ENCODE measurements around the gene AGBL3. TPM values are rescaled to one million over a fixed set of nuclear protein-coding genes. Genes with fewer than 3 reads are reported as not detected.

Gene AGBL3
- total RNA-seq, 4 donors from 2014 or later = 0.35 to 3.6 (median 0.55) TPM

DNA sequence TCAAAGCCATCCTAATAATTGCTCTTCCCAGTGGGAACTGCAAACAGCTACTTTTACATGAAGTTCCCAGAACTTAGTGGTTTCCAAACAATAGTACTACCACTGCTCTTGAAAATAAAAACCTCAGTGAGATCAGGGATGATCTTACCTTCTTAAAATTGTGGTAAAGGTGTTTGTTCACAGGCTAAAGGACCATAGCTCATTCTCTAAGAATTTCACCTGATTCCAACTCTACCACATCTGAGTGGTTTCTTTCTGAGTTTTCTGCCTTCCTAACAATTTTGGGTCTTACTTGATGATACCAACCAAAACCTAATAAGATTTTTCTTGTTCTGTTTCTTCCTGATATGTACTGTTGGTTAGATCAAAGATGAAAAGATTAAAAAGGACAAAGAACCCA is 45.6 kb upstream of the AGBL3 start:
- peaks cover 0 to 25% (median 0%) of the 10 kb centered on the region in 3 donors for H3K36me3 ChIP-seq
- peaks cover 0 to 33% (median 0%) of the 10 kb centered on the region in 3 donors for H3K4me1 ChIP-seq
- no peak for DNase-seq
- peak overlapping the region in 2 of 4 donors; percentile 14 to 23 for H3K27ac ChIP-seq
- H3K4me3 ChIP-seq = no peak overlapping the region
- intact Hi-C loops (cut with DNase I) = no loop called here
- H3K27me3 ChIP-seq = no peaks in the 10 kb centered on the region
- no peaks in the 10 kb centered on the region for H3K9me3 ChIP-seq
- TF ChIP-seq POLR2A (IDR thresholded peaks at IDR 0.05) = no peak
- TF ChIP-seq, protein P1, sequence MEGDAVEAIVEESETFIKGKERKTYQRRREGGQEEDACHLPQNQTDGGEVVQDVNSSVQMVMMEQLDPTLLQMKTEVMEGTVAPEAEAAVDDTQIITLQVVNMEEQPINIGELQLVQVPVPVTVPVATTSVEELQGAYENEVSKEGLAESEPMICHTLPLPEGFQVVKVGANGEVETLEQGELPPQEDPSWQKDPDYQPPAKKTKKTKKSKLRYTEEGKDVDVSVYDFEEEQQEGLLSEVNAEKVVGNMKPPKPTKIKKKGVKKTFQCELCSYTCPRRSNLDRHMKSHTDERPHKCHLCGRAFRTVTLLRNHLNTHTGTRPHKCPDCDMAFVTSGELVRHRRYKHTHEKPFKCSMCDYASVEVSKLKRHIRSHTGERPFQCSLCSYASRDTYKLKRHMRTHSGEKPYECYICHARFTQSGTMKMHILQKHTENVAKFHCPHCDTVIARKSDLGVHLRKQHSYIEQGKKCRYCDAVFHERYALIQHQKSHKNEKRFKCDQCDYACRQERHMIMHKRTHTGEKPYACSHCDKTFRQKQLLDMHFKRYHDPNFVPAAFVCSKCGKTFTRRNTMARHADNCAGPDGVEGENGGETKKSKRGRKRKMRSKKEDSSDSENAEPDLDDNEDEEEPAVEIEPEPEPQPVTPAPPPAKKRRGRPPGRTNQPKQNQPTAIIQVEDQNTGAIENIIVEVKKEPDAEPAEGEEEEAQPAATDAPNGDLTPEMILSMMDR (IDR thresholded peaks at IDR 0.05) = no peak

DNA sequence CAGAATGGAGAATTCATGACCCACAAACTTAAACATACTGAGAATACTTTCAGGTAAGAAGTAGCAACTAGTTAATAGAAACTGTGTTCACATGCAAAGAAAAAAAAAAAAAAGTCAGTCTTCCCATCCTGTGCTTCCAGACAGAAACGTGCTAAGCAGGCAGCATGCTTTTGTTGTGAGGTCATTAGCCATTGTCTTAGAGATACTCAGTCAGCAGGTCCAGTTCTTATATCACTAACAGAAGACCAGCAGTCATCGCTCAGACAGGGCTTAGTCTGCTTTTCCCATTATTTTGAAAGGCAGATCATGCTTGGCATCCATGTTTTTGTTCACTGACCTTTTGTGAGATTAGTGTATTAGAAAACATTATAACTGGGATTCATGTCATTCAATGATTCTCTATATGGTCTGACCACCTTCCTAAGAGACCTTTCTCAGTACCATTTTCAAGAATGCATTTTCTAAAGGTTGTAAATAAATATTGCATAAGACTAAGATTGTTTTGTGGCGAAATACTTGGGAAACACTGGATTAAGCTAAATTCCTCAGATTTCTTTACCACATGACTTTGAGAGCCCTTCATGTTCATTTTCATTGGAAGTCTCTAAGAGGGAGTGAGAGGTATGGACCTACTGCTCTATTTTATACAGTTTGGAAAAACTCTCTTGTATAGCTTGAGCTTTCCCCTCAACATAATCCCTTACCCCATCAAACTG is 45.0 kb upstream of the AGBL3 start:
- peaks cover 0 to 30% (median 0%) of the 10 kb centered on the region in 3 donors for H3K36me3 ChIP-seq
- no peak for TF ChIP-seq POLR2A (IDR thresholded peaks at IDR 0.05)
- TF ChIP-seq, protein P1 (IDR thresholded peaks at IDR 0.05) = no peak
- peaks cover 0 to 28% (median 2%) of the 10 kb centered on the region in 3 donors for H3K4me1 ChIP-seq
- no peaks in the 10 kb centered on the region for H3K27me3 ChIP-seq
- WGBS, 2 donors = 59 to 60% methylated on average over 3 of the region's 3 CpGs
- H3K27ac ChIP-seq = peak overlapping the region in 3 of 4 donors; percentile 23 to 46 (median 35)
- H3K9me3 ChIP-seq = no peaks in the 10 kb centered on the region
- no peak overlapping the region for H3K4me3 ChIP-seq
- intact Hi-C loops (cut with DNase I) = no loop called here
- DNase-seq = no peak

DNA sequence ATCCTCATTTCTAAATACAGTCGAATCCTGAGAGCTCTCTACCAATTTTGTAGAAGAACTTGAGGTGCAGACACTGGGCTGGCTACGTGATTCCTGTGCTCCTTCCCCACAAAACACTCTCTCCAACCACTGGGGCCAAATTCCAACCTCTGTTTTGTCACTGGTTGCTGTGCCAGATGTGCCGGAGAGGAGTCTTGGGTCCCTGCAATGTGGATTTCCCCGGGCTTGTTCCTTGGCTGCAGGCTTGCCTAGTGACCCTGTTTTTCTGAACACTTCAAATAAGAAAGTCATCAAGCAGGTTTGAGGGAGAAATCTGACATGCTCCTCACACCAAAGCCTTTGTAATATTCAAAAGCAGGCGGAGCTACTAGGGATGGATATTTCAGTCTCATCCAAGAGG is 44.4 kb upstream of the AGBL3 start:
- 51 to 71% methylated on average over 5 of the region's 5 CpGs for WGBS, 2 donors
- H3K4me3 ChIP-seq = no peak overlapping the region
- TF ChIP-seq, protein P1 (IDR thresholded peaks at IDR 0.05) = no peak
- no peak for TF ChIP-seq POLR2A (IDR thresholded peaks at IDR 0.05)
- intact Hi-C loops (cut with DNase I) = no loop called here
- H3K9me3 ChIP-seq = no peaks in the 10 kb centered on the region
- no peak for DNase-seq
- peak overlapping the region in 3 of 4 donors; percentile 23 to 46 (median 35) for H3K27ac ChIP-seq
- H3K36me3 ChIP-seq = peaks cover 0 to 36% (median 0%) of the 10 kb centered on the region in 3 donors
- peaks cover 0 to 23% (median 2%) of the 10 kb centered on the region in 3 donors for H3K4me1 ChIP-seq
- no peaks in the 10 kb centered on the region for H3K27me3 ChIP-seq

DNA sequence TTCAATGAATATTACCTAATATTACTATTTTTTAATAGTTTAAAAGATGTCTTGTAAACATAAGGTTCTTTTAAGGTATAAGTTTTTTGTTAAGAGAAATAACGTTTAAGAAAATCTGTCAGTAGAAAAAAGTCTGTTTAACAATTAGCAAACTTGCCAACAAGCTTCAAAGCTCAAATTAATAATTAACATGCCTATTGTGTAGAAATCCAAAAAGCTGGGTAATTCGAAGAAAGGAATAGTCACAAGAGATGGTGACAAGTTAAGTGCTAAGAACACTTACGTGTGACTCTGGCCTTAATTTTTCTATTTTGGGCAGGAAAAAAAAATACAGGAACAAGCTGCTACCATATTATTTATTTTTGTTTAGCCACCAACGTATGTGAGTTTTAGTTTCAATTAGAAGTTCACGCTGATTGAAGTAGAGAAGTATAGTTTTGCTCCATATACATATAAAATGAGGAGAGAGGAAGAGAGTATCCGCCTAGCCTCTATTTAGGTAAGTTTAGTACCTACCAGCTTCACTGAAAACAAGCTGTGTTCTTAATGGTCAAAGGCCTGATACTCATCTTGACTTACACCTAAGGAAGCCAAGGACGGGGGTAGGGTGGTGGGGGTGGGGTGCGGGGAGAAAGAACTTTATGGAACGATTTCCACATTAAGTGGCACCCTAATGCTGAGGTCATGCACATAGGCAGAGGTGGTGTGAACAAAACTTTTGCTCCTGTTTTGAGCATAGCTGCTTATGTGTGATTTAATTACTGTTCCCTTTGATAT is 43.4 kb upstream of the AGBL3 start:
- 71 to 80% methylated on average over 8 of the region's 9 CpGs for WGBS, 2 donors
- TF ChIP-seq, protein P1 (IDR thresholded peaks at IDR 0.05) = no peak
- no peak for TF ChIP-seq POLR2A (IDR thresholded peaks at IDR 0.05)
- H3K9me3 ChIP-seq = no peaks in the 10 kb centered on the region
- peak overlapping the region in 2 of 4 donors; percentile 23 to 35 for H3K27ac ChIP-seq
- DNase-seq = no peak
- peaks cover 0 to 15% (median 2%) of the 10 kb centered on the region in 3 donors for H3K4me1 ChIP-seq
- no peak overlapping the region for H3K4me3 ChIP-seq
- H3K27me3 ChIP-seq = no peaks in the 10 kb centered on the region
- H3K36me3 ChIP-seq = peaks cover 0 to 45% (median 0%) of the 10 kb centered on the region in 3 donors
- intact Hi-C loops (cut with DNase I) = no loop called here
